Spinal cord (tissue), 10 donors: ENCODE measurements around the gene PPP1R9B. TPM values are rescaled to one million over a fixed set of nuclear protein-coding genes. Genes with fewer than 3 reads are reported as not detected.

Experiments
- DNase-seq, 6 donors: peaks; one replicate each; pipeline versions ENCODE4 v3.0.0 to v3.0.0-alpha.2; 2013 to 2015; ENCODE audit warnings: low spot score in 6 of 6, low read depth in 4 of 6
- H3K27ac ChIP-seq: one replicate; pipeline ENCODE4 v1.5.1; 2013; ENCODE audit warnings: low read depth, low read length, control low read depth
- H3K27me3 ChIP-seq: one replicate; pipeline ENCODE4 v1.6.1; 2013; ENCODE audit warnings: low read length; ENCODE audit not compliant: control insufficient read depth, insufficient read depth
- H3K36me3 ChIP-seq: one replicate; pipeline ENCODE4 v1.6.1; 2013; ENCODE audit warnings: low read length; ENCODE audit not compliant: control insufficient read depth, insufficient read depth
- H3K4me1 ChIP-seq: one replicate; pipeline ENCODE4 v1.6.1; 2013; ENCODE audit warnings: low read length; ENCODE audit not compliant: control insufficient read depth, insufficient read depth
- H3K4me3 ChIP-seq: one replicate; pipeline ENCODE4 v1.5.1; 2013; ENCODE audit warnings: low read depth, low read length, control low read depth
- H3K9me3 ChIP-seq: one replicate; pipeline ENCODE4 v1.6.1; 2013; ENCODE audit warnings: low read length; ENCODE audit not compliant: control insufficient read depth, insufficient read depth
- WGBS: methylation state at CpG from one replicate; pipeline ENCODE4 v1.1.5; 2013; ENCODE audit warnings: missing lambda C conversion rate; ENCODE audit not compliant: insufficient coverage; 5-methylcytosine and 5-hydroxymethylcytosine counted together
- polyA plus RNA-seq, 2 donors: library from polyadenylated mRNA; unstranded; fragments of 120-200 nt; gene quantifications; one replicate each; pipeline ENCODE4 v1.2.1, GENCODE V29; 2013; ENCODE audit not compliant: insufficient read length in 2 of 2
- total RNA-seq, 2 donors: library from RNA; depleted of rRNA in 1 of 2; stranded (reverse); fragments of 120-200 nt in 1 of 2; fragments of >200 nt in 1 of 2; gene quantifications; one replicate each; pipeline versions ENCODE4 v1.2.3 to v1.2.4, GENCODE V29; 2013 to 2014
- donor health status: healthy.

PPP1R9B gene
- total and polyA plus RNA-seq, 4 donors = 23.7 to 102 (median 71.2) TPM

DNA sequence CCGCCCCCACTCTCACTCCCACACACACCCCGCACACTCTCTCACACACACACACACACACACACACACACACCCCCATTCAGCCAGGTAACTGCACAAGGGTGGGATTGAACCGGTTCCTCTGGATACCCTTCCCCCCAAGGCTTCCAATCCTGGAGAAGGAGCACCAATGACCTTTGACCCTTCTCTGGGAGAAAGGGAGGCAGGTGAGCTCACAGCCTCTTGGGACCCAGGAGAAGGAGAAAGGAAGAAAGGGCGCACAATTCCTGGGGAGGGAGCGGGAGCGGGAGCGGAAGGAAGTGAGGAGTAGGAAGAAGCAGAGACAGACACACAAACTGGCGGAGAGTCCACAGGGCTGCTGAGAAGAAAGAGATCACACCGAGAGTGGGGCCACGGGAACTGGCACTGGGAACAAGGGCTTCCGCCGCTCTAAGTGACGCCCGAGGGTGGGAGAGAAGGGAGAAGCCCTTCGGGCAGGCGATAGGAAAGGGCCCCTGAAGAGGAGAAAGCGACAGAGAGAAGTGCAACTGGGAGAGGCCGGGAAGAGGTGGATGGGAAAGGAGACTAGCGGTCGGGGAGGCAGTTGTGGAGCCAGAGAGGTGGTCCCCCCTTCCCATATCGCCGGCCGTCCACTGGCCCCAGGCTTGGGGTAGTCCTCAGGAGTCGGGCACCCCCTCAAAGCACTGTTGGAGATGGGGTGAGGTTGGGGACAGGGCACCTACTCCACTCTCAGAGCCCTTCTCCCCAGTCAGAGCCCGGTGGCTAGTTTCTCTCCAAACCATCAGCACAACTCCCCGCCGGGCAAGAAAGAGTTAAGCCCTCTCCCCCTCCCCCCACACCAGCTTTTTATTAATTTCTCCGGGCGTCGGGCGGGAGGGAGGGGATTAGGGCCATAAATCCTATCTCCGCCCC, 21.8 kb downstream of the PPP1R9B start:
- Histone ChIP-seq H3K27ac (peak overlapping the region; percentile 79), H3K9me3 (no peaks in the 10 kb centered on the region), H3K27me3 (no peaks in the 10 kb centered on the region), H3K4me3 (peak overlapping the region; percentile 56), H3K36me3 (peaks cover 26% of the 10 kb centered on the region), H3K4me1 (peaks cover 25% of the 10 kb centered on the region)
- WGBS = 20% methylated on average over 18 of the region's 32 CpGs
- peak in 2 of 6 donors; percentile 84 to 88 for DNase-seq

DNA sequence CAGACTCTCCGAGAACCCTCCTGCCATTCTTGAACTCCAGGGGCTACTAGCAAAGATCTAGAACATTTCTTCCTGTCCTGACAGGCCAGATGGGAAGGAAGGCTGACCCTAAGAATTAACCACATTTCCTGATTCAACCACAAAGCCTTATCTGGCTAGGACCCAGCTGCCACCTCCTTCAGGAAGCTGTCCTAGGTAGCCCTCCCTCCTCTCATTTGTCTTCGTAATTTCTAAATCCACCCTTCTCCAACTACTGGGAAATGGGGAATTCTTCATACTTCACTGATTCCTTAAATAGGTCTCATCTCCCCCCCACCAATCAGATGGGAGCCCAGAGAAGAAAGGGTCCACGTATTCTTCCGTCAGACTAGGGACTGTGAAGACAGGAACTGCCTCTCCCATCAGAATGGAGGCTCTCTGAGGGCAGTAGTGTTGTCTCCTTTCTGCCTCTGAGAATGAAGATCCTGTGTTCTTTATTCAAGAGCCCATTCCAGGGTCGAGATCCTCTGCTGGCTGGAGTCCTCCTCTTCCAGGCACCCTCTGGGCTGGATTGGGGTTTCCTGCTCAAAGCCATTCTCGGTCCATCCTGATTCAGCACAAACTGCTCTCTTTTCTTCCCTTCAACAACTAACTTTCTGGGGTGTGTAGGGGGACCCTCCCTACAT, 22.6 kb downstream of the PPP1R9B start:
- Histone ChIP-seq H3K27ac (no peak overlapping the region), H3K27me3 (no peaks in the 10 kb centered on the region), H3K4me3 (no peak overlapping the region), H3K36me3 (peaks cover 26% of the 10 kb centered on the region), H3K9me3 (no peaks in the 10 kb centered on the region), H3K4me1 (peaks cover 34% of the 10 kb centered on the region)
- whole genome bisulfite sequencing = 62% methylated on average over 3 of the region's 6 CpGs
- peak in 1 of 6 donors; percentile 65 for DNase-seq

DNA sequence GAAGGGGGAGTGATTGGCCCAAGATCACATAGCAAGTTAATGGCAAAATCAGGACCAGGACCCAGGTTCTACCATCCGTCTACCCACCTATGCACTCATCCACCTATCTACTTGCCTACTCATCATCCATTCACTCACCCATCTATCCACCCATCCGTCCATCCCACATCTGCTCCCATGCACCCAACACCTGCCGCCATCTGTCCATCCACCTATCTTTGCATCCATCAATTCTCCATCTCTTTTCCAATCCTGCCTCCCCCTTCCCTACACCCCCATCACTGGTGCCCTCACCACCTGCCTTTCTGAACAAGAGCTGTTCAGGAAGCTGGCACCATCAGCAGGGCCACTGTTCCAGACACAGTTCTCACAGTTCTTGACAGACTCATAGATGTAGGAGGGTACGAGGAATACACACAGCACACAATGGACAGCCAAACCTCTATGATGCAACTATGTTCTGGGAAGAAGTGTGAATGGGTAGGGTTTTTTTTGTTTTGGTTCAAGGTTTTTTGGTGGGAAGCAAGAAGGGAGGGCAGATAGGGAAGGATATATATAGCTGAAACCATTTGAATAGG, 25.0 kb downstream of the PPP1R9B start:
- Histone ChIP-seq H3K27ac (no peak overlapping the region), H3K4me1 (peaks cover 32% of the 10 kb centered on the region), H3K9me3 (no peaks in the 10 kb centered on the region), H3K27me3 (no peaks in the 10 kb centered on the region), H3K4me3 (no peak overlapping the region), H3K36me3 (peaks cover 28% of the 10 kb centered on the region)
- 90% methylated on average over 3 of the region's 4 CpGs for WGBS
- no peak for DNase-seq

- DNase-seq = peak in 1 of 6 donors; percentile 43
- H3K36me3 ChIP-seq = peaks cover 29% of the 10 kb centered on the region
- 30% methylated on average over 8 of the region's 12 CpGs for WGBS
These were observed 26.7 kb downstream of the PPP1R9B start for GRCh38 chr17:50123649-50124349.

DNA sequence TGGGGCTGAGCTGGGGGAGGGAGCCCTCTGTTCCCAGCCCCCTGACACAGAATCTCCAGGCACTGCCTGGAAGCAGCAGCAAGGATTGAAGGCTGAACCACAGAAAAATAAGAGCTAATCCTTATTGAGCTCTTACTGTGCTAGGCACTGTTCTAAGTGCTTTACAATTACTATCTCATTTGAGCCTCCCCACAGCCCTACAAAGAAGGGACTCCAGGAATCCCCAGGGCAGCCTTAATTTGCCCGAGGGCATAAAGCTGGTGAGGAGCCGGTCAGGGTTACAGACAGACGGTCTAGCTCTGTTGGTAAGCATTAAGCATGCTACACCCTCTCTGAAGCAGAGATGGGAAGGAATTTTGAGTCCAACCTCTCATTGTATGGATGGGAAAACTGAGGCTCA, 27.5 kb downstream of the PPP1R9B start:
- Histone ChIP-seq H3K4me3 (no peak overlapping the region), H3K9me3 (no peaks in the 10 kb centered on the region), H3K27ac (no peak overlapping the region), H3K36me3 (peaks cover 36% of the 10 kb centered on the region), H3K4me1 (peaks cover 18% of the 10 kb centered on the region), H3K27me3 (no peaks in the 10 kb centered on the region)
- no peak for DNase-seq
- no CpG with 5 or more reads among the region's 3 CpGs for WGBS

More at GRCh38 chr17:50123649-50124349, 26.7 kb downstream of the PPP1R9B start:
- Histone ChIP-seq H3K9me3 (no peaks in the 10 kb centered on the region), H3K4me1 (peaks cover 22% of the 10 kb centered on the region), H3K27ac (no peak overlapping the region), H3K4me3 (no peak overlapping the region), H3K27me3 (no peaks in the 10 kb centered on the region)

DNA sequence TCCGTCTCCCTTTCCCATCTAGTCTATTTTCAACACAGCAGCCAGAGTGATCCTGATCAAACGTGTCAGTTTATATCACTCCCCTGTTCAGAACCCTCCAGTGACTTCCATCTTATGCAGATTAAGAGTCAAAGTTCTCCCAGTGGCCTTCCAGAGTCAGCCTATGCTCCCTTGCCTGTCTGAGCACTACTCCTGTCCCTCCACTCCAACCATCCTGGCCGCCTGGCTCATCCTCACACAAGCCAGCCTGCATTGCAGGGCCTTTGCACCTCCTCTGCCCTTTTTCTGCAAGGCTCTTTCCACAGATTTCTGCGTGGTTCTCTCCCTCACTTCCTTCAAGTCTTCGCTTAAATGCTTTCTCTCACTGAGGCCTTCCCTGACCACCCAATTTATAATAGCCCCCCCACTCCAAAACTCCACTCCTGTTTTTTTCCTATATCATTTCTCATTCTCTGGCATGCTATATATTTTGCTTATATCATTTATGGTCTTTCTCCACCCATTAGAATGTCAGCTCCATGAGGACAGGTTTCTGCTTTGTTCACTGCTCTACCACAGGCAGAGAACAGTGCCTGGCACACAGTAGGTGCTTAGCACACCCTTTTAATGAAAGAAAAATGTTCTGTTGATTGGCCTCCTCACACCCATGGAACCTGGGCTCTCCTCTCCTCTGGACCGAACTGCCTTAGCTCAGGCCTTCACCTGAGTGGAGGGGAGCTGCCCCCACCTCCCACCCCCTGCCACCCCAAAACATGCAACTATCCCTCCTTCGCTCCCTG, 29.8 kb downstream of the PPP1R9B start:
- Histone ChIP-seq H3K27me3 (peaks cover 2% of the 10 kb centered on the region), H3K27ac (no peak overlapping the region), H3K36me3 (peaks cover 45% of the 10 kb centered on the region), H3K9me3 (no peaks in the 10 kb centered on the region), H3K4me3 (no peak overlapping the region), H3K4me1 (peaks cover 23% of the 10 kb centered on the region)
- WGBS = 89% methylated on average over 6 of the region's 7 CpGs
- no peak for DNase-seq

- H3K27me3 ChIP-seq = peaks cover 2% of the 10 kb centered on the region
- H3K27ac ChIP-seq = no peak overlapping the region
- H3K4me1 ChIP-seq = peaks cover 19% of the 10 kb centered on the region
- peaks cover 45% of the 10 kb centered on the region for H3K36me3 ChIP-seq
- no peak for DNase-seq
- H3K9me3 ChIP-seq = no peaks in the 10 kb centered on the region
- H3K4me3 ChIP-seq = no peak overlapping the region
- 92% methylated on average over 4 of the region's 4 CpGs for WGBS
These were observed 31.7 kb downstream of the PPP1R9B start for GRCh38 chr17:50118828-50119218.

DNA sequence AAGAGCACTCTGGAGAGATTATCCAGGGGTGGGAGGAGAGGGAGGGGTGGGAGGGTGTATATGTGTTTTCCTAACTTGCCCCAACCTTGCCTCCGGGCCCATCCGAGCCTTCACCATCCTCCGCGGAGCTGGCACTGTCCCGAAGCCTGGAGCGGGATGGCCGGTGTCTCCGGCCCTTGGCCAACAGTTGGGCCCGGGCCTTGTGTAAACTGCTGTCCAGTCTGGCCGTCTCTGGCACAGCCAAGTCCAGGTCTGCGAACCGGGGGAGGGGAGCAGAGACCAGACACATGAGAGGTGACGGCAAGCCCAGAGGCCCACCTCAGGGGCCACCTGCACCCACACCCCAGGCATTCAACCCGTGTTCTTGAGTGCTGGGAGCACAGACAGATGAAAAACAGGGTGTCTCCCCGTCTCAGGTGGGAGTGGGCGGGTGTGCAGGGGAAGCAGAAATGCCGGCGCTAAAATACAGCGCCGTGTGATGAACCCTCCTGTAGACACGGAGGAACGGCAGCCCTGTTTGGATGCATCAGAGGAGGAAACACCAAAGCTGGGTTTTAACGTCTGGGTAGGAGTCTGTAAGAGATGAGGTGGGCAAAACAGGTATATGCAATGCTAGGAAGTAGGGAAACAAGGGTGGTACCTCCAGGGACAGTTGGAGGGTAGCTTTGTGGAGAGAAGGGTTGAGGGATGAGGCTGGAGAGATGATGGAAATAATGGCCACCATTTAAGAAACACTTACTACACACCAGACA, 32.2 kb downstream of the PPP1R9B start:
- Histone ChIP-seq H3K9me3 (no peaks in the 10 kb centered on the region), H3K4me1 (peaks cover 13% of the 10 kb centered on the region), H3K27ac (no peak overlapping the region), H3K36me3 (peaks cover 45% of the 10 kb centered on the region), H3K4me3 (no peak overlapping the region), H3K27me3 (peaks cover 2% of the 10 kb centered on the region)
- 90% methylated on average over 21 of the region's 23 CpGs for WGBS
- DNase-seq = no peak
